Testis (tissue), 3 donors: Measurements from ENCODE around the gene TAB2. TPM values are rescaled to one million over a fixed set of nuclear protein-coding genes. Genes with fewer than 3 reads are reported as not detected.
A peak's percentile ranks its signal among the peaks of the same experiment; 100 is the strongest.
"Not testable (repeated sequence)": the region's sequence is repeated elsewhere in the genome, so short reads cannot be mapped to it uniquely, and the experiment has no call there.

ENCODE experiments used
- DNase-seq: peaks from one replicate; pipeline ENCODE4 v3.0.0-alpha.2; 2019
- H3K27ac ChIP-seq, 2 donors: fragments of 200-600 bp; sonication (generic); one replicate each; pipeline ENCODE4 v1.5.1; 2019
- H3K27me3 ChIP-seq: fragments of 200-600 bp; sonication (generic); one replicate; pipeline ENCODE4 v1.5.1; 2019
- H3K36me3 ChIP-seq: fragments of 200-600 bp; sonication (generic); one replicate; pipeline ENCODE4 v1.5.1; 2017; ENCODE audit warnings: low read depth; ENCODE audit errors: missing control alignments
- H3K4me1 ChIP-seq: fragments of 200-600 bp; sonication (generic); one replicate; pipeline ENCODE4 v1.5.1; 2019
- H3K4me3 ChIP-seq, 2 donors: fragments of 200-600 bp; sonication (generic); one replicate each; pipeline ENCODE4 v1.5.1; 2017 to 2019
- H3K9me3 ChIP-seq: fragments of 200-600 bp; sonication (generic); one replicate; pipeline ENCODE4 v1.5.1; 2017
- CTCF ChIP-seq, 3 experiments: fragments of 450-650 bp in 2 of 3; fragments of 200-600 bp in 1 of 3; sonication (generic) in 1 of 3; IDR thresholded peaks; one replicate each; pipeline ENCODE4 v1.5.1; 2016 to 2019; ENCODE audit warnings: antibody characterized with exemption in 3 of 3, mild to moderate bottlenecking in 2 of 3, moderate library complexity in 1 of 3
- POLR2A ChIP-seq: fragments of 450-650 bp; IDR thresholded peaks from one replicate; pipeline ENCODE4 v1.6.1; 2017; ENCODE audit warnings: antibody characterized with exemption, mild to moderate bottlenecking, moderate library complexity
- WGBS, 2 donors: methylation state at CpG; one replicate each; pipeline ENCODE4 v1.1.5; 2018; 5-methylcytosine and 5-hydroxymethylcytosine counted together
- intact Hi-C: fragments of 100-400 bp; cut with DNase I; formaldehyde crosslinking; loops from one replicate; pipeline ENCODE4 v1.15.1; 2023; ENCODE audit warnings: low total_unique reads
- polyA plus RNA-seq: library from polyadenylated mRNA; stranded (reverse); fragments of 350-450 nt; fragmentation: Illumina TruSeq; extraction: RNeasy Lipid Tissue Mini Kit (QIAGEN cat#74804); gene quantifications from one replicate; pipeline ENCODE4 v1.2.3, GENCODE V29; 2014; ENCODE audit warnings: low read depth, low replicate concordance; ENCODE audit not compliant: insufficient read depth
- total RNA-seq, 2 donors: library from RNA; depleted of rRNA; stranded (reverse); fragments of >200 nt; gene quantifications; one replicate each; pipeline ENCODE4 v1.2.3, GENCODE V29; 2016

TAB2 gene
- total and polyA plus RNA-seq, 3 donors from 2014 or later = 45.1 to 84.7 (median 61.0) TPM

- WGBS, 2 donors = 85 to 90% methylated on average over 16 of the region's 16 CpGs
- H3K9me3 ChIP-seq = no peaks in the 10 kb centered on the region
Observed at GRCh38 chr6:149440735-149441671, 123.5 kb downstream of the TAB2 start.

GRCh38 chr6:149441740-149442139 lies 124.2 kb downstream of the TAB2 start:
- H3K9me3 ChIP-seq = no peaks in the 10 kb centered on the region
- WGBS, 2 donors = 69 to 88% methylated on average over 6 to 9 of the region's 9 CpGs
- no peak overlapping the region for H3K4me3 ChIP-seq
- H3K27ac ChIP-seq = no peak overlapping the region
- H3K36me3 ChIP-seq = no peaks in the 10 kb centered on the region
- no peak for TF ChIP-seq POLR2A
- no peak for TF ChIP-seq CTCF (IDR thresholded peaks at IDR 0.05)
- no peak for DNase-seq
- no peaks in the 10 kb centered on the region for H3K27me3 ChIP-seq
- intact Hi-C loops = no loop called here
- no peaks in the 10 kb centered on the region for H3K4me1 ChIP-seq

More at GRCh38 chr6:149440735-149441671, 123.5 kb downstream of the TAB2 start:
- Histone ChIP-seq H3K4me3 (no peak overlapping the region), H3K27ac (no peak overlapping the region), H3K36me3 (no peaks in the 10 kb centered on the region), H3K27me3 (no peaks in the 10 kb centered on the region), H3K4me1 (no peaks in the 10 kb centered on the region)
- DNase-seq = no peak
- intact Hi-C loops = no loop called here
- TF ChIP-seq CTCF (IDR thresholded peaks at IDR 0.05) (no peak), POLR2A (no peak)

- Histone ChIP-seq H3K4me3 (no peak overlapping the region), H3K27ac (no peak overlapping the region), H3K4me1 (no peaks in the 10 kb centered on the region), H3K36me3 (no peaks in the 10 kb centered on the region), H3K9me3 (no peaks in the 10 kb centered on the region), H3K27me3 (no peaks in the 10 kb centered on the region)
- peak; percentile 56 for DNase-seq
- WGBS, 2 donors = 47 to 51% methylated on average over 8 of the region's 8 CpGs
- intact Hi-C loops = no loop called here
- TF ChIP-seq CTCF (IDR thresholded peaks at IDR 0.05) (no peak), POLR2A (no peak)
Observed at GRCh38 chr6:149443411-149444181, 126.1 kb downstream of the TAB2 start.

GRCh38 chr6:149444360-149445094 lies 127.0 kb downstream of the TAB2 start:
- H3K4me1 ChIP-seq, DNase-seq, H3K36me3 ChIP-seq, H3K4me3 ChIP-seq, H3K27me3 ChIP-seq, H3K9me3 ChIP-seq, H3K27ac ChIP-seq, intact Hi-C loops: not testable (repeated sequence)
- WGBS, 2 donors = 67 to 93% methylated on average over 2 to 3 of the region's 3 CpGs

GRCh38 chr6:149445095-149445466 lies 127.6 kb downstream of the TAB2 start:
- WGBS, 2 donors = 70 to 80% methylated on average over 1 to 6 of the region's 6 CpGs
- H3K27ac ChIP-seq = no peak overlapping the region
- no peak for DNase-seq
- no peak overlapping the region for H3K4me3 ChIP-seq
- H3K36me3 ChIP-seq = no peaks in the 10 kb centered on the region
- H3K27me3 ChIP-seq = no peaks in the 10 kb centered on the region
- no peak for TF ChIP-seq POLR2A
- TF ChIP-seq CTCF (IDR thresholded peaks at IDR 0.05) = no peak
- intact Hi-C loops = no loop called here
- no peaks in the 10 kb centered on the region for H3K9me3 ChIP-seq
- no peaks in the 10 kb centered on the region for H3K4me1 ChIP-seq
